NCI-H345 (cell line): ENCODE measurements around the gene MYOCD.
"Not testable (repeated sequence)": the region's sequence is repeated elsewhere in the genome, so short reads cannot be mapped to it uniquely, and the experiment has no call there.

Experiments used
- DNase-seq: peaks from one replicate; lab custom pipeline; 2025; lab: John Stamatoyannopoulos, UW

MYOCD gene, protein sequence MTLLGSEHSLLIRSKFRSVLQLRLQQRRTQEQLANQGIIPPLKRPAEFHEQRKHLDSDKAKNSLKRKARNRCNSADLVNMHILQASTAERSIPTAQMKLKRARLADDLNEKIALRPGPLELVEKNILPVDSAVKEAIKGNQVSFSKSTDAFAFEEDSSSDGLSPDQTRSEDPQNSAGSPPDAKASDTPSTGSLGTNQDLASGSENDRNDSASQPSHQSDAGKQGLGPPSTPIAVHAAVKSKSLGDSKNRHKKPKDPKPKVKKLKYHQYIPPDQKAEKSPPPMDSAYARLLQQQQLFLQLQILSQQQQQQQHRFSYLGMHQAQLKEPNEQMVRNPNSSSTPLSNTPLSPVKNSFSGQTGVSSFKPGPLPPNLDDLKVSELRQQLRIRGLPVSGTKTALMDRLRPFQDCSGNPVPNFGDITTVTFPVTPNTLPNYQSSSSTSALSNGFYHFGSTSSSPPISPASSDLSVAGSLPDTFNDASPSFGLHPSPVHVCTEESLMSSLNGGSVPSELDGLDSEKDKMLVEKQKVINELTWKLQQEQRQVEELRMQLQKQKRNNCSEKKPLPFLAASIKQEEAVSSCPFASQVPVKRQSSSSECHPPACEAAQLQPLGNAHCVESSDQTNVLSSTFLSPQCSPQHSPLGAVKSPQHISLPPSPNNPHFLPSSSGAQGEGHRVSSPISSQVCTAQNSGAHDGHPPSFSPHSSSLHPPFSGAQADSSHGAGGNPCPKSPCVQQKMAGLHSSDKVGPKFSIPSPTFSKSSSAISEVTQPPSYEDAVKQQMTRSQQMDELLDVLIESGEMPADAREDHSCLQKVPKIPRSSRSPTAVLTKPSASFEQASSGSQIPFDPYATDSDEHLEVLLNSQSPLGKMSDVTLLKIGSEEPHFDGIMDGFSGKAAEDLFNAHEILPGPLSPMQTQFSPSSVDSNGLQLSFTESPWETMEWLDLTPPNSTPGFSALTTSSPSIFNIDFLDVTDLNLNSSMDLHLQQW

DNA sequence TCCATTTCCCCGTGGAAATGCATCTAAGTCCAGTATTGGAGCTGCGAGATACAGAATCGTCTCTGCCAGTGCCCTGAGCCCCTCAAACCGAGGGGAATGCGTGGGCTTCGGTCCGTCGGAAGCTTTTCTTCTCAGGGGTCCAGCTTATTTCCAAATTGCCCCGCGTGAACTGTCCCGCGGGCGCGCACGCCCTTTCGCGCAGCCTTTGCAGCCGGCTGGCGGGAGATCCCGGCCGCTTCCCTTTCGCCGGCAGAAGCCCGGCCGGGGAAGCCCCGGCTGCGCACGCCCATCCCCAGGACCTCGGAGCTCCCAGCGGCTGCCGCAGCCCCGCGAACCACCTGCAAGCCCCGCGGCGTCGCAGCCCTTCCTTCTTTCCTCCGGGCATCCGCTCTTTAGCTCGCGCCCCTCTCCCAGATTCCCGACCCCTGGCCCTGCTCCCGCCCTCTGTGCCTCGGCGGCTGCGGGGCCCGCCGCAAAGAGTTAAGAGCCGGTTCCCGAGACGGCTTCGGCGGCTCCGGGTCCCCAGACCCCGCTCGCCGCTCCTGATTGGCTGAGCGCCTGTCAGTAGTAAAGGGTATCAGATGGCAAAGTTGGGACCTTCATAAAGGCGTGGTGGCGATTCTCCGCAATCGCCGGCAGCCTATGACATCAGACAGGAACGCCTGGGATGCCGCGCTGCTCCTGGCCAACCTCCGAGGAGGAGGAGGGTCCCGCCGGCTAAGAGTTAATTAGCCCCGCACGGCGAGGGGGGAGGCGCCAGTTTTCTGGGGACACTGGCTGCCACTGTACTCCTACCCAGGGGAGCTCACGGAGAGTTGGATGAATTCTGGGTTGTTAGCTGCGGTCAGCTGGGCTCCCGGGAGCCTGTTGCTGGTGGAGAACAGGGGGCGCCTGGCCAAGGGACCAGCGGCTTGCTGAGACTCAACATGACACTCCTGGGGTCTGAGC is at the start of gene MYOCD:
TSS of gene MYOCD (plus strand) at position 628 of the 948 bp plus-strand sequence. CDS start at position 927, 299 bp downstream.
- peak; percentile 25 for DNase-seq

DNA sequence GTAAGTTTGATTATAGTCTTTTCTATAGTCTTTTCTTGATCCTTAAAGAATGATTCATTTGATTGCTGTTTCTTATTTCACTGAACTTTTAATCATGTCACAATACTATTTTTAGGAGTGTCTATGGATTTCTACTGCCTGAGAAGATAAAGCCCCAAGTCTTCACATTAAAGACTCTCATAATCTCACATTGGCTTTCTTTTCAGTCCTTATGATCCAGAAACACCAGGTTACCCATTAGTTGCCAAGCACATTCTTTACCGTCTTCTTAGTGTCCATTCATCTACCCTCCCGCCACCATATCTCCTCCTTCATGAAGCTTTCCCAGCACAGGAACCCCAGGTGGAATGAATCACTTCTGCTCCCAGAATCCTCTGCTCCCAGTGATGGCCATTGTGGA is 49.5 kb upstream of the MYOCD start:
- DNase-seq, result no peak

DNA sequence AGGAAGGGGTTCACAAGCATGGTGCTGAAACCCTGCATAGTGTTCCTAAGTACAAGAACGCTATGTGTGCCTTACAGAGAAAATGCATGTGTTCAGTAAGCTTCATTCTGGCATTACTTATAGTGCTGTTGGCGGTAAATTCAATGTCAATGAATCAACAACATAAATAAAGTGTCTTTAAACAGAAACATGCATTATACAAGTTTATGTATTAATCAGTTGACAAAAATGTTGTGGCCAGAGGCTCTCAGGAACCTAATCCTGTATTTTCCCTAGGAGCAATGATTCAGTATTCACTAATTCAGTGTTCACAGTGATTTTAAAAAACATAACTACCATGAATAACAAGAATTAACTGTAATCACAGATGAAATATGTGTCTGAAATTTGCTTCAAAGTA is 47.1 kb upstream of the MYOCD start:
- DNase-seq, result no peak

DNA sequence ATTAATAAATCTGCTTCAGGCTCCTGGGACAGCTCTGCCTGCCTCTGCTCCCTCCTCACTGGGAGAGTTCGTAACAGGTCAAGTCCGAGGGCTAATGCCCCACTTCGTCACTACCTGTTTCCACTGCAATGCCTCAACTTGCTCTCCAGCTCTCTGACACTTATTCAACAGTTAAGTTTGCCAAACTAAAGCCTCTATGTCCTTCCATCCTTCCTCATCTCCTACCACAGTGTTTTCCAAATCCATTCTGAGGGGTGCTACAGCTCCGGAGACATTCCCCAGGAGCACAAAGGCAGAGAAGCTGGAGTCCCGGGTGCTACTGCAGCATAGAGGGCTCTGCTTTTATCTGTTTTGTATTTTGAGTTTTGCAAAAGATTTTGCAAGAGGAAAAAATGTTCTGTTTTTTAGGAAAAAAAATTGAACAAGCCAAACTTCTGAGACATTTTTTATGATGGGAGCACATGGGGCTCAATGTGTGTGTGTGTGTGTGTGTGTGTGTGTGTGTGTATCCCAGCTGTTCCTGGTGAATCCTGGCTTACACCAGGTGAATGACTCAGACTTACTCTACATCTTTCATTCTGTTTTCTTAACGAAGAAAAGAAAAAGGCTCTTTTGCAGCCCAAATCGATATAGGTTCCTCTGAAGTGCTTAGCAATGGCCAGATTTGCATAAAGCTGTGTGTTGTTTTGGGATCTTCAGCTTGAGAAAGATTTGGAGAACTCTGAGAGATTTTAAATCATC is 46.1 kb upstream of the MYOCD start:
- DNase-seq, result no peak

DNA sequence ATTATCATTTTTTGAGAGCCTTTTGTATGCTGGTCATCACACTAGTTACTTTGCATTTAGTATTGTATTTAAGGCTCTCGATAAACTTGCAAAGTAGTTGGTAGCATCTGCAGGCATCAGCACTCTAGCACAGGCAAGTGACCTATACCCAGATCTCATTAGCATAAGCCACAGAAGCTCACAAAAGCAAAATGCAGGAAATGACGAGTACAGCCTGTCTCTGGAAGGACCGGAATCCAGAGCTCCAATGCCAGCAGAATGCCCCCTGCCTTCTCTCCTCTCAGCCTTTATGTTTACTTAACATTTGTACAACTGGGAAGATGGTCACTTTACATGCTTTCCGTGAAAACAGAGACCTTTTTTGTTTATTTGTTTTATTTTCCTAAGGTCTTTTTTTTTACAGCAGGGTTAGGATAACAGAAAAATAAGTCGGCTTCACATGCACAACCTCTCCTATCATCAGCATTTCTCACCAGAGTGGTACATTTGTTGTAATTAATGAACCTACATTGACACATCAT is 45.4 kb upstream of the MYOCD start:
- DNase-seq, result peak; percentile 1

DNA sequence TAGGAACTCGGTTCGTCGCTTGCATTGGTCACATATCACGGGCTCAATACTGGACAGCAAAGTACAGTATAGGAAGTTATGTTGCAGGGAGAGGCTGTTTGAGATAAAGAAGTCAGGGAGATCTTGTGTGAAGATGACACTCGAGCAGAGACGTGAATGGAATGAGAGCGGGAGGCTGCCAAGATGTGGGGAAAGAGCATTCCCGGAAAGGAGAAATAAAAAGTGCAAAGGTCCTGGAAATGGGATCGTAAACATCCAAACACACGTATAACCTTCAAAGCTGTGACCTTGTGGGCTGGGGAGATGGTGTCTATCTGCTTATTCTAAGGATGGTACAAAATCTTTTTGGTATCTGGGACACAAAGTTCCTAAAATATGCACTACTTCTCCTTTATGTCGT is 43.0 kb upstream of the MYOCD start:
- no peak for DNase-seq

DNA sequence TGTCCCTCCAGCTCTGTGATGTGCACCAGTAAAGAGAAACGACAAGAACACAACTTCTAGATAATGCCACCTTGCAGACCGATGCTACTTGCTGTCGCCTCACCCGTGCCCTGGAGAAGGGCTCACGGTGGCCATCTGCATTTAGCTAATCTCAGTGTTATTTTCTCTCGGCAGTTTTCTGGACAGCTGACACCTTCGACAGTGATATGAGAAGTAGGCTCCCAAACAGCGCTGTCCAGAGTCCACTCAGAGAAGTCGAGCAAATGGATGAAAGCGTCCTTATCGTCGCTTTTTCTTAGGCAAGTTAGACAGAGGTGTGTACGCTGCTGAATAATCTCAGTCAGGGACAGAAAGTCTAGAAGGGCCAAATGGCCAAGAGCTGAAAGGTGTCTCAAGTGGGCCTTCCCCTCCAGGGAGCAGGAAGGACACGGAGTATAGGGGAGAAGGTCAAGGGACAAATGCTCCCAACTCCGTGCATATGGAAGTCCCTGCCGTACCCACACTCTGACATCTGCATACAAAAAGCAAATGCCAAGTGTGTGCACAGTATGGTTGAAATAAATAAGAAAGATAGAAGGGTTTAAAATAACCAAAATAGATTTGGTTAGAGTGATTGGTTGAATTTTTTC is 42.4 kb upstream of the MYOCD start:
- no peak for DNase-seq

DNA sequence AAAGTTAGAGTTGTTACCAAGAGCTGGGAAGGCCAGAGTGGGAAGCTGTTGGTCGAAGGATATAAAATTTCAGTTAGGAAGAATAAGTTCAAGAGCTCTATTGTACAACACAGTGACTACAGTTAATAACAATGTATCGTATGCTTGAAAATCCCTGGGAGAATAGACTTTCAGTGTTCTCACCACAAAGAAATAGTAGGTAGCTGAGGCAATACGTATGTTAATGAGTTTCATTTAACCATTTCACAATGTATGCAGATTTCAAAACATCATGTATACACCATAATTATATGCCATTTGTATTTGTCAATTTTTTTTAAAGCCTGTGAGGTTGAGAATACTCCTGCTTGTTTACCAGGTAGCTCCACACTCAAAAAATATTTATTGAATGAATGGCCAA is 41.5 kb upstream of the MYOCD start:
- DNase-seq, result no peak

DNA sequence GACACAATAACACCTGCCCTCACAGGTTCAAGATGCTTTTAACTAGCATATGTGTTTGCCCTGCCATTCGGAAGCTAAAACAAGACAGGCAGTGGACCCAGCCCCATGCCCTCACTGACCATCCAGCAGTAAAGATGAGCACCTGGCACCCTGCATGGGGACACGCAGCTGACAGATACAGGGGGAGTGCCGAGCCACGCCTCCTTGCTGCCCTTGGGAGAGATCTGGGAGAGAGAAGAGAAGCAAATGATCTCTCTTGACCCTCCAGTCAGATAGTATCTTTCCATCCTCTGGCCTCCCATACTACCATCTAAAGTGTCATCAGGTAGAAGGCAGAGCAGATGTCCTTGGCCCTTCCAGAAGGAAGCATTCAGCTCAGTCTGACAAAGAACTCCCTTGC is 40.6 kb upstream of the MYOCD start:
- DNase-seq, result no peak

DNA sequence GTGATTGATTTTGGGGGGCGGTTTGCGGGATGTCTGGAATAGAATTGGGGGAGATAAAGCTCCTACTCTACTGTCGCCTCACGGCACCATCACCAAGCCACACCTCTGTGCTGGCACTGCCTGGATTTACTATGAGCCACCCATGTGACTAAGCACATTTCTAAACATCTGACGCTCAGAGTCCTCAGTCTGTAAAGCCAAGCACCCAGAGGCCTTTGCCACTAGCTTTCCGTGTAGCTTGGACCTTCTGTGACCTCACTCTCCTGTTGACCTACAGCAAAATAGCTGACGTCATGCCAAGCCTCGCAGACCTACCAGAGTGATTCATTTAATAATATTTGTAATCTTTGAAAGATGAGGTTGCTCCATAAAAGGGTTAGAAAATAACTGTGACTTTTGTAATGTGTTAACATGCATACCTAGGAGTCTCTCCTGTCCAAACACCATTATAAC is 38.5 kb upstream of the MYOCD start:
- no peak for DNase-seq

DNA sequence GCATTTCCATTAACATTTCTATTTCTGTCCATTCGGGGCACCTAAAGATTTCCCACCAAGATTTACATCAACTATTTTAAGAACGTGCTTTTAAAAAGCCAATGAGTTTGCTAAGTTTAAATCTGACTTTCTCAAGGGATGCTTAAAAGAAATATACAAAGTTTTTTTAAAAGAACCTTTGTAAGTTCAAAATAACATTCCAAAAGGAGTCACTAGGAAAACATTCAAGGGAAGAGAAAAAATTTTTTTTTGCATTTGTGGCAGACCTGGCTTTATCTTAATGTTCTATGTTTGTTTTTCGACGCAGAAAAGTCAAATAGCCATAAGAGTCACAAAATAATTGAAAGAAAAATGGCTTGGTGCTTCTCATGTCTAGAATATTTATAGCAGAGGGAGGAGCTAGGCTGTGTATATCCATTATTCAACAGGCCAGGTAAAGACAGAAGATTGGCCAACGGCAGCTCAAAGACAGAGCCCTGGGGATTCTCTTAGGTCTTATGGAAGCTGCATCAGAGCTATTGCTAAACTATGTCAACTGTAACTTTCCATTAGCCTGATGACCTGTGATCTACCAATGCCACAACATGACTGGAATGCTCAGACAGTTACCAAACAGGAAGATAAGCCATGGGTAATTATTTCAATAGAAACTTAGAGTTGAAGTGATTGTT is 37.8 kb upstream of the MYOCD start:
- DNase-seq, result no peak

DNA sequence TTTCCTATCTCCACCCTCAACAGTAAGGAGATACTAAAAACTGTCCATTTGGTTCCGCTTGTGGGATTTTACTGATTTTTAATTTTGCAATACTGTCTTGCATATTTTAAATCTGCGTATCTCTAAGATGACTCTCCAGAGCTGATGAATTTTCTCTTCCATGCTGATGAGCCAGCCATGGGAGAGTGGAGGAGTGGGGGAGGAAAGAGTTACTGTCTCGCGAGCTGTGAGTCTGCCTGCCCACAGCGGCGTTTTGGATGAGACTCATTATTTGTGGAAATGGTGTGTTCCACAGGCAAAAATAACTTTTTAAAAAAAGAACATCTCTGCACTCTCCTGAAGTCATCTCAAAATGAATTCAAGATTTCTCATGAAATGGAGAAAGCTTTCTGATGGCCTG is 34.6 kb upstream of the MYOCD start:
- DNase-seq, result no peak

DNA sequence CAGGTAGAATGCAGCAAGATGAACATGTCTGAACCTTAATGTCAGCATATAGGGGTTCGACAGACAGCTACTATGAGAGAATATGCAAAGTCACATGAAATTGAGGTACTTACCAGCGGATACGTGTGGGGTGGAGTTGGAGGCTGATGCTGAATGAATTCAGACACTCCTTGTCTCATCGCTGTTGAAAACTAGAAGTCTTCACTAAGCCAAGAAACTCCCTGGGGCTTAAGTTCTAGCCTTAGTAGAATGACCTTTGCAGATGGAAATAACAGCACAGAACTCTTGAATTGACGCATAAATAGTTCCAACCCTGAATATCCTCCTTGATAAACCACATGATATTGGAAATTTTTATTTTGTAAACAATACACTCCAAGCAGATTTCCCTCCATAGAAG is 32.9 kb upstream of the MYOCD start:
- no peak for DNase-seq

DNA sequence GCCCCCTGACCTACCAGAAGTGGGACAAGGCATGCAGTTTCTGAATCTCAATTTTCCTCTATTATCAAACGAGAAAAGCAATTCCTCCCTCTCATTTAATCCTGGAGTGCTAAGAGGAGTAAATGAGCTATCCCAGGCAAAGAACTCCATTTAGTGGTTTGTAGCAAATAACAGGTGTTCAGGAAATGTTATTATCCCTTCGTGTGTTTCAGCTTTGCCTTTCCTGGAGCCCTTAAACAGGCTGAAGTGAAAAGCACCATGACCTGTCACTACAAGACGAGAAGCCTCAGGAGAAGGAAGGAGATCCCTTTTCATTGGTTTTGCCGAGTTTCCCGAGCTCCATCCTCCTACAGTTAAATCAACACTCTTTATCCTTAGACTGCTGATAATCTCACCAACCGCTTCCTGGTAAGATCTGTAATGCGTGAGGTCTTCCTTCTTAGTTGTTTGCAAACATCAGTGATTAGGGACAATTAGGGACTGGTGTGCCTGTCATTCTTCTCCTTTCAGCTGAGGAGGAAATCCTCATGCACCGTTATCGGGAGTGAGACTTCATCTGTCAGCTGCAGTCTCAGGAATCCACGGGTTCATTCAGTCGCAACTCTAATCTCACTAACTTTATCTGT is 30.8 kb upstream of the MYOCD start:
- DNase-seq, result no peak

DNA sequence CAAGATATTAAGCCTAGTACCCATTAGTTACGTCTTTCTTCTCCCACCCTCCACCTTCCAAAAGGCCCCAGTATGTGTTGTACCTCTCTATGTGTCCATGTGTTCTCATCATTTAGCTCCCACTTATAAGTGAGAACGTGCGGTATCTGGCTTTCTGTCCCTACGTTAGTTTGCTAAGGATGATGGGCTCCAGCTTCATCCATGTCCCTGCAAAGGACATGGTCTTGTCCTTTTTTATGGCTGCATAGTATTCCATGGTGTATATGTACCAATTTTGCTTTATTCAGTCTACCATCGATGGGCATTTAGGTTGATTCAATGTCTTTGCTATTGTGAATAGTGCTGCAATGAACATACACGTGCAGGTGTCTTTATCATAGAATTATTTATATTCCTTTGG is 29.7 kb upstream of the MYOCD start:
- DNase-seq, result not testable (repeated sequence)

DNA sequence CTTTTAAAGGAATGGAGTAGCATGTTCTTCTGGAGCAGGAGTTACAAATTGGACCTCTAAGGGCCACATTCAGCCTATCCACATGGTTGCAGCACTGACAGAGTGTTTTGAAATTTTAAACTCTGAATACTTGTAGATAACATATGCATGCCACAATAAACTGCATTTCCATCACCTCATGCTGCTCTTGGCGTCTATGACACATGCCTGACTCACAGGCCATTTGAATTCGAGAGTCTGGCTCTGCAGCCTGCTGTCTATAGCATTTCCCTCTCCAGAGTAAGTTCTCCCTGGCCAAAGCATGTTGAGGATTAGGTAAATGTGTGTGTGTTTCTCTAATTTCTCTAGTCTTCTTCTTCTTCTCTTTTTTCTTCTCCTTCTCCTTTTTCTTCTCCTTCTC is 28.7 kb upstream of the MYOCD start:
- DNase-seq, result no peak

DNA sequence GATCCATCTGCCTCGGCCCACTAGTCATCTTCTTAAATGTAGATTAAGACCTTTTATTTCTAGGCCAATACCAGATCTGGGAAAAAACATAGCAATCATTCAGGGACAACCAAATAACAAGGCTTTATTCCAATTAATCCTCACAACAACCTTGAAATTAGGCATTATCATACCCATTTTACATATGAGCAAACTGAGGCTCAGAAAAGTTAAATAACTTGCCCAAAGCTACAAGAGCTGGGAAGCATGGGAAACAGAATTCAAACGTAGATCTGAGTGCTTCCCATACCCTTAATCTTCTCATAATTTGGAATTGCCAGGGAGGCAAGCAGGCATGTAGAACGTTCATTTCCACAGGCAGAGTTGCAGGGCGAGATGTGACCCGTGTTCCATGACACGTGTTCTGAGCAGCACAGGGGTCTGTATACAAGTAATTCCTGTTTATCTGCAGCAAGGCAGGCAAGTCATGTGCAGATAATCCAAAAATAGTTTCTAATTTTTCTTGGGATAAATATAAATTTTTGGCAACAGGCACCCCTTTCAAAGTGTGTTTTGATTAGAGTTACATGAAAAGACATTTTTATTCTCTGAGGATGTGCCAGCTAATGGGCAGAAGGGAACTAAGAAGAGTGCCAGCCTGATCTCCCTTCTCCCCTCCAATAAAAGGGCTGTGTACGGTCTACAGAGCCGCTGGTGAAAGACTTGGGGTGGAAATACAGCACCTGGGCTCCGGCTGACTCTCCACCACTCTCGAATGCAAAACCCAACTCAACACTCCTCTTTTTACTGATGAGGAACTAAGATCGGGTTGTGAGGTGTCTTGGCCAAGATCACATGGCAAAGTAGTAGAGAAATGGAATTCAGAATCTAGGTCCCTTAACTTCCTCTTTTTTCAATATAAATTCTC is 27.7 kb upstream of the MYOCD start:
- no peak for DNase-seq

DNA sequence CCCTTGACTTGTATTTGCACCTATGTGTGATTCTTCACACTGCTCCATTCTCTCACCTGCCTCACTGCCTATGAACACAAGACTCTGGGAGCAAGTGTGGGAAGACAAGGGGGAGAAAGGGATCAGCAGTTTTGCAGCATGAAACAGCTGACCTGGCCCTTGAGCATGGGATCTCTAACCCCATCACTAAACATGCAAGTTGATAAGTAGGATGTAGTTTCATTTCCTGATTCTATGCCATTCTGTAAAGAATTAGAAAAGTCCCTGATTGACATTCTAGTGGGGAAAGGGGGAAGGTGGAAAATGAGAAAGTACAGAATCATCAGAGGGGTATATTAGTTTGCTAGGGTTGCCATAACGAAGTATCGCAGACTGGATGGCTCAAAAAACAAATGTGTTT is 25.3 kb upstream of the MYOCD start:
- no peak for DNase-seq
